SK-N-SH (cell line): Measurements from ENCODE around the gene STIL. TPM values are rescaled to one million over a fixed set of nuclear protein-coding genes. Genes with fewer than 3 reads are reported as not detected.

Experiments
- CTCF ChIA-PET: fragments of 300-600, 350-600 bp; formaldehyde crosslinking; extraction: SDS; loops from one replicate; lab custom pipeline; 2021; lab: Yijun Ruan, JAX
- POLR2A ChIA-PET: fragments of 350-600 bp; sonication (Branson Sonifier 250); formaldehyde crosslinking; extraction: SDS; loops from one replicate; lab custom pipeline; 2020; ENCODE audit warnings: antibody characterized with exemption, inconsistent platforms; lab: Yijun Ruan, JAX
- DNase-seq: peaks from one replicate; pipeline ENCODE4 v3.0.0; 2012
- H2AFZ ChIP-seq: fragments of 200-600 bp; sonication (generic); 2 replicates; pipeline ENCODE4 v1.8.1; 2016; ENCODE audit warnings: antibody characterized with exemption, mild to moderate bottlenecking, low read depth
- H3F3A ChIP-seq: fragments of 200-600 bp; sonication (generic); replicated peaks from 2 replicates; pipeline ENCODE3; 2016; ENCODE audit warnings: antibody characterized with exemption, mild to moderate bottlenecking; ENCODE audit not compliant: insufficient read depth
- H3K27ac ChIP-seq, 2 experiments: fragments of 200-500 bp in 1 of 2; fragments of 200-600 bp in 1 of 2; sonication (Bioruptor generic) in 1 of 2; sonication (generic), shearing (Covaris generic) in 1 of 2; 2 replicates each; pipeline versions ENCODE4 v1.5.1 to v1.6.1; 2014 to 2016; ENCODE audit warnings: low read depth in 2 of 2, inconsistent platforms in 1 of 2, low read length in 1 of 2, mild to moderate bottlenecking in 1 of 2, mixed read lengths in 1 of 2
- H3K27me3 ChIP-seq: fragments of 200-600 bp; sonication (generic), shearing (Covaris generic); 2 replicates; pipeline ENCODE4 v1.6.1; 2016; ENCODE audit warnings: mixed run types; ENCODE audit not compliant: insufficient read depth
- H3K36me3 ChIP-seq, 2 experiments: fragments of 200-500 bp in 1 of 2; fragments of 200-600 bp in 1 of 2; sonication (Bioruptor generic) in 1 of 2; sonication (generic) in 1 of 2; replicated peaks in 1 of 2; 2 replicates each; pipeline versions ENCODE3 to v1.5.1; 2014 to 2016; ENCODE audit warnings: low read length in 1 of 2, mild to moderate bottlenecking in 1 of 2; ENCODE audit not compliant: insufficient read depth in 2 of 2, control insufficient read depth in 1 of 2
- H3K4me1 ChIP-seq, 2 experiments: fragments of 200-500 bp in 1 of 2; fragments of 200-600 bp in 1 of 2; sonication (Bioruptor generic) in 1 of 2; sonication (generic), shearing (Covaris generic) in 1 of 2; 2 replicates each; pipeline versions ENCODE4 v1.5.1 to v1.6.1; 2014 to 2016; ENCODE audit warnings: low read depth in 1 of 2, low read length in 1 of 2, mixed run types in 1 of 2; ENCODE audit not compliant: insufficient read depth in 2 of 2, control insufficient read depth in 1 of 2
- H3K4me2 ChIP-seq: fragments of 200-600 bp; sonication (generic), shearing (Covaris generic); 2 replicates; pipeline ENCODE4 v1.6.1; 2017; ENCODE audit warnings: mixed run types
- H3K4me3 ChIP-seq, 2 experiments: fragments of 200-500 bp in 1 of 2; fragments of 200-600 bp in 1 of 2; sonication (Bioruptor generic) in 1 of 2; sonication (generic), shearing (Covaris generic) in 1 of 2; 2 replicates each; pipeline versions ENCODE4 v1.5.1 to v1.8.1; 2014 to 2016; ENCODE audit warnings: low read depth in 2 of 2, inconsistent platforms in 1 of 2, low read length in 1 of 2, mild to moderate bottlenecking in 1 of 2, mixed read lengths in 1 of 2, moderate library complexity in 1 of 2
- H3K79me2 ChIP-seq: fragments of 200-600 bp; sonication (generic); 2 replicates; pipeline ENCODE4 v1.8.1; 2017; ENCODE audit warnings: mild to moderate bottlenecking; ENCODE audit not compliant: insufficient read depth
- H3K9ac ChIP-seq: fragments of 200-600 bp; sonication (generic); 2 replicates; pipeline ENCODE4 v1.6.1; 2017; ENCODE audit warnings: mixed run types
- H3K9me2 ChIP-seq: fragments of 200-600 bp; sonication (generic); 2 replicates; pipeline ENCODE4 v1.6.1; 2017; ENCODE audit warnings: mixed run types
- H3K9me3 ChIP-seq: fragments of 200-600 bp; sonication (generic); 2 replicates; pipeline ENCODE4 v1.6.1; 2017; ENCODE audit warnings: mixed run types, mild to moderate bottlenecking, moderate library complexity
- H4K20me1 ChIP-seq: fragments of 200-600 bp; sonication (generic); 2 replicates; pipeline ENCODE4 v1.6.1; 2017; ENCODE audit warnings: mild to moderate bottlenecking, mixed run types; ENCODE audit not compliant: insufficient read depth
- CHD2 ChIP-seq: fragments of 150-350 bp; IDR thresholded peaks from 2 replicates; pipeline ENCODE4 v1.6.1; 2018; ENCODE audit warnings: low read length; ENCODE audit not compliant: partially characterized antibody
- ELF1 ChIP-seq: IDR thresholded peaks from 2 replicates; pipeline ENCODE4 v1.4.0; 2012
- EZH2phosphoT487 ChIP-seq: fragments of 200-600 bp; sonication (generic); IDR thresholded peaks from 2 replicates; pipeline ENCODE4 v1.6.1; 2017; ENCODE audit warnings: low read depth, mixed run types, mild to moderate bottlenecking, antibody characterized with exemption, moderate library complexity, borderline replicate concordance
- FOSL2 ChIP-seq: IDR thresholded peaks from 2 replicates; pipeline ENCODE4 v1.4.0; 2012; ENCODE audit warnings: low read depth, mild to moderate bottlenecking, moderate library complexity, borderline replicate concordance
- FOXM1 ChIP-seq: IDR thresholded peaks from 2 replicates; pipeline ENCODE4 v1.4.0; 2012; ENCODE audit warnings: low read depth, mild to moderate bottlenecking
- JUND ChIP-seq: IDR thresholded peaks from 2 replicates; pipeline ENCODE4 v1.4.0; 2012
- MEF2A ChIP-seq: IDR thresholded peaks from 2 replicates; pipeline ENCODE4 v1.4.0; 2012; ENCODE audit warnings: low read depth, borderline replicate concordance
- MXI1 ChIP-seq: IDR thresholded peaks from 2 replicates; pipeline ENCODE4 v1.6.1; 2012; ENCODE audit warnings: mild to moderate bottlenecking, low read depth, low read length, improper control_type of control experiment
- POLR2AphosphoS5 ChIP-seq: IDR thresholded peaks from 2 replicates; pipeline ENCODE4 v1.6.1; 2012; ENCODE audit warnings: low read depth, low read length
- RAD21 ChIP-seq: IDR thresholded peaks from 2 replicates; pipeline ENCODE4 v1.6.1; 2012; ENCODE audit warnings: mild to moderate bottlenecking, low read length
- RFX5 ChIP-seq: IDR thresholded peaks from 2 replicates; pipeline ENCODE4 v1.6.1; 2012; ENCODE audit warnings: mild to moderate bottlenecking, improper control_type of control experiment, low read length
- SIN3A ChIP-seq: IDR thresholded peaks from 2 replicates; pipeline ENCODE4 v1.6.1; 2012; ENCODE audit warnings: low read depth, mild to moderate bottlenecking, low read length, moderate library complexity, borderline replicate concordance
- SMC3 ChIP-seq: IDR thresholded peaks from 2 replicates; pipeline ENCODE4 v1.6.1; 2012; ENCODE audit warnings: low read depth, low read length, improper control_type of control experiment
- TCF12 ChIP-seq: IDR thresholded peaks from 2 replicates; pipeline ENCODE4 v1.4.0; 2012
- WGBS: methylation state at CpG from one replicate; pipeline ENCODE4 v1.1.6; 2017; ENCODE audit warnings: low lambda C conversion rate; 5-methylcytosine and 5-hydroxymethylcytosine counted together
- polyA plus RNA-seq, 3 experiments: library from polyadenylated mRNA; depleted of rRNA; stranded (reverse); fragments of >200 nt; gene quantifications; 2 replicates each; pipeline ENCODE4 v1.2.3, GENCODE V29; 2012
- TF ChIP-seq, protein P1 (sequence below): IDR thresholded peaks from 2 replicates; pipeline ENCODE4 v1.4.0; 2012; ENCODE audit warnings: low read depth
- TF ChIP-seq, protein P2 (sequence below): fragments of 150-350 bp; IDR thresholded peaks from 2 replicates; pipeline ENCODE4 v1.6.1; 2016; ENCODE audit warnings: mild to moderate bottlenecking, low read depth, low read length
- TF ChIP-seq, protein P3 (sequence below): fragments of 200-600 bp; sonication (generic); IDR thresholded peaks from 2 replicates; pipeline ENCODE4 v1.6.1; 2017; ENCODE audit warnings: antibody characterized with exemption, mild to moderate bottlenecking, moderate library complexity

STIL gene
- polyA plus RNA-seq, 1 of the 3 experiments (the other 2 are of a cell fraction) = 4.9 TPM

DNA sequence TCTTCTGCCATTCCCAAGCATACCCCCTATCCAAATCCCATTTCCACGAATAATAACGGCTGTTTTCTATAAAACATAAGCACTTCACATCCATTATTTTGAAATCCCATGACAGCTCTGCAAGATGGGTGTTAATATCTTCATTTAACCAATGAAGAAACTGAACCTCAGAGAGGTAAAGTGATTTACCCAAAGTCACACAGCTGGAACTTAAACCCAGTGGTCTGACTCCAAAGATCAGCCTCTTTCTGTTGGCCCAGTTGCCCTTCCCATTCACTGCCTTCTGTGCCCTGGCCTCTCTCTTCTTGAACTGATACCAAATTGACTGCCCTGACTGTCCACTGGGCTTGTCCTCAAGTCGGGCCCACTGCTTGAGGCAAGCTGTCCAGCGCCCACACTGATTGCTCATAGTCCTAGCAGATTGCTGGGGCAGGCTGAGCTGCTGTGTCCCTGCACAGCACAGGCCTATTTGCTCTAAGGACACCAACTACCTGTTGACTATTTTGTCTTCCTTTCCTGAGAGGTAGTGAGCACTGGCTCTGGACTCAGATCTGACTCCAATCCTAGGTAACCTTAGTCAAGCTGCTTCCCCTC lies 101.2 kb downstream of the STIL start:
- ChIA-PET POLR2A (no interaction called here), CTCF (interaction anchor here (0.7 to 2.5 kb wide), 3 partner anchors 19 to 40 kb away, joined by 3 to 15 read pairs (median 4); no protein-coding TSS in a partner anchor)
- Histone ChIP-seq H3F3A (no peaks in the 10 kb centered on the region), H3K9me3 (no peaks in the 10 kb centered on the region), H3K4me2 (no peak overlapping the region), H3K4me1 (no peaks in the 10 kb centered on the region), H2AFZ (no peak overlapping the region), H3K9ac (no peak overlapping the region), H3K79me2 (no peaks in the 10 kb centered on the region), H3K36me3 (no peaks in the 10 kb centered on the region), H3K9me2 (no peaks in the 10 kb centered on the region), H3K27me3 (no peaks in the 10 kb centered on the region; the same call in 1 of the 2 replicates), H3K27ac (no peak overlapping the region), H3K4me3 (no peak overlapping the region), H4K20me1 (no peaks in the 10 kb centered on the region)
- no peak for DNase-seq
- 43% methylated on average over 4 of the region's 4 CpGs for WGBS
- no peak for TF ChIP-seq ELF1
- TF ChIP-seq JUND = no peak
- no peak for TF ChIP-seq FOSL2
- no peak for TF ChIP-seq SIN3A
- TF ChIP-seq RFX5 = no peak
- no peak for TF ChIP-seq TCF12
- no peak for TF ChIP-seq SMC3
- TF ChIP-seq, protein P1, sequence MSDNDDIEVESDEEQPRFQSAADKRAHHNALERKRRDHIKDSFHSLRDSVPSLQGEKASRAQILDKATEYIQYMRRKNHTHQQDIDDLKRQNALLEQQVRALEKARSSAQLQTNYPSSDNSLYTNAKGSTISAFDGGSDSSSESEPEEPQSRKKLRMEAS = no peak
- TF ChIP-seq EZH2phosphoT487 = no peak
- TF ChIP-seq MXI1 = no peak
- TF ChIP-seq FOXM1 = no peak
- TF ChIP-seq RAD21 = no peak
- TF ChIP-seq, protein P2, sequence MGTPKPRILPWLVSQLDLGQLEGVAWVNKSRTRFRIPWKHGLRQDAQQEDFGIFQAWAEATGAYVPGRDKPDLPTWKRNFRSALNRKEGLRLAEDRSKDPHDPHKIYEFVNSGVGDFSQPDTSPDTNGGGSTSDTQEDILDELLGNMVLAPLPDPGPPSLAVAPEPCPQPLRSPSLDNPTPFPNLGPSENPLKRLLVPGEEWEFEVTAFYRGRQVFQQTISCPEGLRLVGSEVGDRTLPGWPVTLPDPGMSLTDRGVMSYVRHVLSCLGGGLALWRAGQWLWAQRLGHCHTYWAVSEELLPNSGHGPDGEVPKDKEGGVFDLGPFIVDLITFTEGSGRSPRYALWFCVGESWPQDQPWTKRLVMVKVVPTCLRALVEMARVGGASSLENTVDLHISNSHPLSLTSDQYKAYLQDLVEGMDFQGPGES = no peak
- no peak for TF ChIP-seq POLR2AphosphoS5

DNA sequence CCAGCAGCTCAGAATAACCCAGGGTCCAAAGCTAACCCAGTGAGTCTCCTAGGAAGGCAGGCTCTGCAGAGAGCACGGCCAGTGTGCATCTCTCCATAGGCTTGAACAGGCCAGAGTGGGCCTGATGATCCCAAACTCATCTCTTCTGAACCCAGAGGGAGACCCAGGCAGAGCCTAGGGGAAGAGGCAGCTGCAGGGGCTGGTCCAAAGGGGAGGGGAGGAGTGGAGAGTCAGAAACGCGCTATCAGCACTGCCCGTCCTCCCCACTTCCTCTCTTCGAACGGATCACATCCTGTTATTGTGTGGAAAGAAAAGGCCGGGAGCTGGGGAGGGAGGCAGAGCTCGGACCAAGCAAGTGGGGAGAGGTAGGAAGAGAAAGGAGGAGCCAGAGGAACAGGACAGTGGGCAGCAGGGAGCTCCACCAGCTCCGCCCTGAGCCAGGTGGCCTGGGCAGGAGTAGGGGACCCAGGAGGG lies 102.1 kb downstream of the STIL start:
- ChIA-PET POLR2A (no interaction called here), CTCF (interaction anchor here (0.7 to 2.5 kb wide), 3 partner anchors 19 to 41 kb away, joined by 3 to 15 read pairs (median 4); no protein-coding TSS in a partner anchor)

More for the DNA sequence above, 102.1 kb downstream of the STIL start:
- no peaks in the 10 kb centered on the region for H3K9me2 ChIP-seq
- H3K79me2 ChIP-seq = no peaks in the 10 kb centered on the region
- H3K9me3 ChIP-seq = no peaks in the 10 kb centered on the region
- no peaks in the 10 kb centered on the region for H3K4me1 ChIP-seq
- no peaks in the 10 kb centered on the region; the same call in 1 of the 2 replicates for H3K27me3 ChIP-seq
- H3K27ac ChIP-seq = no peak overlapping the region
- no peaks in the 10 kb centered on the region for H3F3A ChIP-seq
- no peak overlapping the region for H3K9ac ChIP-seq
- H3K4me2 ChIP-seq = no peak overlapping the region
- no peaks in the 10 kb centered on the region for H3K36me3 ChIP-seq
- H3K4me3 ChIP-seq = no peak overlapping the region
- no peaks in the 10 kb centered on the region for H4K20me1 ChIP-seq
- 75% methylated on average over 8 of the region's 9 CpGs for WGBS
- DNase-seq = no peak
- no peak overlapping the region for H2AFZ ChIP-seq
- TF ChIP-seq MXI1 (no peak), CHD2 (no peak), MEF2A (no peak), FOXM1 (no peak)
- TF ChIP-seq, protein P3, sequence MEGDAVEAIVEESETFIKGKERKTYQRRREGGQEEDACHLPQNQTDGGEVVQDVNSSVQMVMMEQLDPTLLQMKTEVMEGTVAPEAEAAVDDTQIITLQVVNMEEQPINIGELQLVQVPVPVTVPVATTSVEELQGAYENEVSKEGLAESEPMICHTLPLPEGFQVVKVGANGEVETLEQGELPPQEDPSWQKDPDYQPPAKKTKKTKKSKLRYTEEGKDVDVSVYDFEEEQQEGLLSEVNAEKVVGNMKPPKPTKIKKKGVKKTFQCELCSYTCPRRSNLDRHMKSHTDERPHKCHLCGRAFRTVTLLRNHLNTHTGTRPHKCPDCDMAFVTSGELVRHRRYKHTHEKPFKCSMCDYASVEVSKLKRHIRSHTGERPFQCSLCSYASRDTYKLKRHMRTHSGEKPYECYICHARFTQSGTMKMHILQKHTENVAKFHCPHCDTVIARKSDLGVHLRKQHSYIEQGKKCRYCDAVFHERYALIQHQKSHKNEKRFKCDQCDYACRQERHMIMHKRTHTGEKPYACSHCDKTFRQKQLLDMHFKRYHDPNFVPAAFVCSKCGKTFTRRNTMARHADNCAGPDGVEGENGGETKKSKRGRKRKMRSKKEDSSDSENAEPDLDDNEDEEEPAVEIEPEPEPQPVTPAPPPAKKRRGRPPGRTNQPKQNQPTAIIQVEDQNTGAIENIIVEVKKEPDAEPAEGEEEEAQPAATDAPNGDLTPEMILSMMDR = no peak
